GM06990 (cell line): ENCODE results near the gene CTIF.

ENCODE experiments used
- DNase-seq: peaks from one replicate; pipeline ENCODE4 v3.0.0-alpha.2; 2011; ENCODE audit not compliant: insufficient read length; ENCODE audit errors: extremely low read depth
- H3K27me3 ChIP-seq: replicated peaks from 2 replicates; pipeline ENCODE4 v1.6.0; 2011; ENCODE audit warnings: low read length; ENCODE audit not compliant: control insufficient read depth, insufficient read depth
- H3K36me3 ChIP-seq: 2 replicates; pipeline ENCODE4 v1.5.1; 2011; ENCODE audit warnings: low read length; ENCODE audit not compliant: control insufficient read depth, insufficient read depth
- H3K4me3 ChIP-seq: replicated peaks from 2 replicates; pipeline ENCODE4 v1.5.1; 2011; ENCODE audit warnings: low read depth, mild to moderate bottlenecking, control low read depth, low read length
- TF ChIP-seq, protein P1 (sequence below): IDR thresholded peaks from 2 replicates; pipeline ENCODE4 v1.5.1; 2011; ENCODE audit warnings: low read length, control low read depth, mild to moderate bottlenecking, inconsistent platforms; ENCODE audit not compliant: insufficient read depth, poor library complexity, severe bottlenecking

CTIF gene

GRCh38 chr18:48578289-48578688 lies 39.5 kb downstream of the CTIF start:
- TF ChIP-seq, protein P1, sequence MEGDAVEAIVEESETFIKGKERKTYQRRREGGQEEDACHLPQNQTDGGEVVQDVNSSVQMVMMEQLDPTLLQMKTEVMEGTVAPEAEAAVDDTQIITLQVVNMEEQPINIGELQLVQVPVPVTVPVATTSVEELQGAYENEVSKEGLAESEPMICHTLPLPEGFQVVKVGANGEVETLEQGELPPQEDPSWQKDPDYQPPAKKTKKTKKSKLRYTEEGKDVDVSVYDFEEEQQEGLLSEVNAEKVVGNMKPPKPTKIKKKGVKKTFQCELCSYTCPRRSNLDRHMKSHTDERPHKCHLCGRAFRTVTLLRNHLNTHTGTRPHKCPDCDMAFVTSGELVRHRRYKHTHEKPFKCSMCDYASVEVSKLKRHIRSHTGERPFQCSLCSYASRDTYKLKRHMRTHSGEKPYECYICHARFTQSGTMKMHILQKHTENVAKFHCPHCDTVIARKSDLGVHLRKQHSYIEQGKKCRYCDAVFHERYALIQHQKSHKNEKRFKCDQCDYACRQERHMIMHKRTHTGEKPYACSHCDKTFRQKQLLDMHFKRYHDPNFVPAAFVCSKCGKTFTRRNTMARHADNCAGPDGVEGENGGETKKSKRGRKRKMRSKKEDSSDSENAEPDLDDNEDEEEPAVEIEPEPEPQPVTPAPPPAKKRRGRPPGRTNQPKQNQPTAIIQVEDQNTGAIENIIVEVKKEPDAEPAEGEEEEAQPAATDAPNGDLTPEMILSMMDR = no peak
- no peak overlapping the region for H3K4me3 ChIP-seq
- no peak for DNase-seq
- no peaks in the 10 kb centered on the region for H3K36me3 ChIP-seq
- H3K27me3 ChIP-seq = no peaks in the 10 kb centered on the region

- Histone ChIP-seq H3K4me3 (no peak overlapping the region), H3K27me3 (no peaks in the 10 kb centered on the region), H3K36me3 (no peaks in the 10 kb centered on the region)
- TF ChIP-seq, protein P1 = no peak
- DNase-seq = no peak
Measured at GRCh38 chr18:48580066-48580465, 41.2 kb downstream of the CTIF start.

- no peaks in the 10 kb centered on the region for H3K36me3 ChIP-seq
- DNase-seq = no peak
- TF ChIP-seq, protein P1 = no peak
- no peak overlapping the region for H3K4me3 ChIP-seq
- H3K27me3 ChIP-seq = no peaks in the 10 kb centered on the region
Measured at GRCh38 chr18:48580782-48581181, 42.0 kb downstream of the CTIF start.

DNA sequence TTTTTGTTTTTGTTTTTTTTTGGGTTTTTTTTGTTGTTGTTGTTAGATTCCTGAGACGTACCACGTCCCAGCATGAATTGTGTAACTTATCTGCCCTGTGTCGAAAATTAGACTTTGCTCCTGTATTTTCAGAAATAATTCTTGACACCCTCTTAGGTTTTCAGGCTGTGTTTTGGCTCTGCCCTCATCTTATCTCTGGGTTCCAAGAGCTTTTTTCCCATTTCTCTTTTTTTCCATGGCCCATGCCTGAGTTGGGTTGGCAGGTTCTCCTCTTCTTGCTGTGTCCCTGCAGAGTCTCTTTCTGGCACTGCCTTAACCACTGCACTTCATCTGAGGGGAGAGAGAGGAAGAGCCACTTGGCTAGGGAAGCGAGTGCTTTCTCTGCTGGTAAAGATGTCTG lies 42.4 kb downstream of the CTIF start:
- TF ChIP-seq, protein P1 = no peak
- no peaks in the 10 kb centered on the region for H3K36me3 ChIP-seq
- H3K27me3 ChIP-seq = no peaks in the 10 kb centered on the region
- no peak for DNase-seq
- no peak overlapping the region for H3K4me3 ChIP-seq

DNA sequence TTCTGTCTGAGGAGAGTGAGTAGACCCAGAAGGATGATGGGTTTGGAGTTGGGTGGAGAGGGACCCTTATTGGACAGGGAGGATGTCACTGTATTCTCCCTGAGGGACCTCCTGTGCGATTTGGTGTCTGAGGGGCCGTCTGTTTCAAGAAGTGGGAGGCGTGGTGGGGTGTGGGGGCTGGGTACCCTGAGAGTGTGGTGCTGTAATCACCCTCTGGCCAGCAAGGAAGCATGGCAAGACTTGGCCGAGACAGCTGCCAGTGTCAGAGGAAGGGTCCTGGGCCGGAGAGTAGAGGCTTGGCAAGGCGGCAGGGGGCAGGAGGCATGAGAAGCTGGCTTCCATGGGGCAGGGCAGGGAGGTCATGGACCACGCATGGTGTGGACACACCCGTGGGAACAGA lies 43.1 kb downstream of the CTIF start:
- TF ChIP-seq, protein P1 = no peak
- Histone ChIP-seq H3K36me3 (no peaks in the 10 kb centered on the region), H3K27me3 (no peaks in the 10 kb centered on the region), H3K4me3 (no peak overlapping the region)
- DNase-seq = no peak

GRCh38 chr18:48582946-48583345 lies 44.1 kb downstream of the CTIF start:
- DNase-seq = no peak
- TF ChIP-seq, protein P1 = no peak
- no peak overlapping the region for H3K4me3 ChIP-seq
- no peaks in the 10 kb centered on the region for H3K27me3 ChIP-seq
- H3K36me3 ChIP-seq = no peaks in the 10 kb centered on the region
